ENCODE data around the gene APOBEC2. TPM values are rescaled to one million over a fixed set of nuclear protein-coding genes. Genes with fewer than 3 reads are reported as not detected.

The APOBEC2 gene
- total and polyA plus RNA-seq, 2 of the 13 experiments (the other 11 are each of a cell fraction or from before 2014, with no cell fraction given), result 0.09 TPM; not detected in 1

- TF ChIP-seq ETS1 (CRISPR knock-in tag; IDR thresholded peaks at IDR 0.05), result no peak
- TF ChIP-seq CREB1 (IDR thresholded peaks at IDR 0.05), result no peak
- TF ChIP-seq CREB1 (CRISPR knock-in tag; IDR thresholded peaks at IDR 0.05), result no peak
- TF ChIP-seq PHF8 (CRISPR knock-in tag; IDR thresholded peaks at IDR 0.05), result no peak
- TF ChIP-seq MED13 (CRISPR knock-in tag; IDR thresholded peaks at IDR 0.05), result no peak
- TF ChIP-seq HINFP (CRISPR knock-in tag; IDR thresholded peaks at IDR 0.05; ENCODE audit: low read depth), result no peak
- no peak for TF ChIP-seq HMGXB3 (CRISPR knock-in tag; IDR thresholded peaks at IDR 0.05; ENCODE audit: borderline replicate concordance)
- no peak for TF ChIP-seq PAX8 (CRISPR knock-in tag; IDR thresholded peaks at IDR 0.05; ENCODE audit: borderline replicate concordance)
- TF ChIP-seq STAT5B (CRISPR knock-in tag; IDR thresholded peaks at IDR 0.05), result no peak
- no peak for TF ChIP-seq TRAFD1 (CRISPR knock-in tag; IDR thresholded peaks at IDR 0.05; ENCODE audit: borderline replicate concordance)
- TF ChIP-seq SKIL (CRISPR knock-in tag; IDR thresholded peaks at IDR 0.05; ENCODE audit: borderline replicate concordance), result no peak
- no peak for TF ChIP-seq NFYC (CRISPR knock-in tag; IDR thresholded peaks at IDR 0.05)
- 0 out of 2 replicates have a peak, but pooled peaks have one; percentile 50 for TF ChIP-seq PITX1 (CRISPR knock-in tag; IDR thresholded peaks at IDR 0.05)
- TF ChIP-seq E2F5 (CRISPR knock-in tag; conservative IDR thresholded peaks at IDR 0.05), result no peak
- no peak for TF ChIP-seq HES4 (CRISPR knock-in tag; IDR thresholded peaks at IDR 0.05; ENCODE audit: borderline replicate concordance)
- TF ChIP-seq ZUFSP (CRISPR knock-in tag; IDR thresholded peaks at IDR 0.05; ENCODE audit: borderline replicate concordance), result no peak
These were observed 2.1 kb downstream of the APOBEC2 start (continued) for GRCh38 chr6:41055149-41055548.
